DMS 273 treated with DMSO at 0.1 percent for 48 hours (cell line): Measurements from ENCODE around the gene RAMP3.
"Not testable (repeated sequence)": the region's sequence is repeated elsewhere in the genome, so short reads cannot be mapped to it uniquely, and the experiment has no call there.

ENCODE experiments used
- DNase-seq: peaks from one replicate; lab custom pipeline; 2025; lab: John Stamatoyannopoulos, UW

The RAMP3 gene

GRCh38 chr7:45196374-45196773, 38.8 kb downstream of the RAMP3 start:
- DNase-seq, result no peak

- no peak for DNase-seq
Observed at GRCh38 chr7:45197461-45197860, 39.9 kb downstream of the RAMP3 start.

- DNase-seq, result no peak
Observed at GRCh38 chr7:45198986-45199385, 41.4 kb downstream of the RAMP3 start.

- DNase-seq, result no peak
Observed at GRCh38 chr7:45199506-45199905, 41.9 kb downstream of the RAMP3 start.

- no peak for DNase-seq
Observed at GRCh38 chr7:45202625-45203024, 45.0 kb downstream of the RAMP3 start.

GRCh38 chr7:45203036-45203435, 45.4 kb downstream of the RAMP3 start:
- no peak for DNase-seq

- no peak for DNase-seq
Observed at GRCh38 chr7:45203459-45203858, 45.9 kb downstream of the RAMP3 start.

GRCh38 chr7:45203936-45204445, 46.4 kb downstream of the RAMP3 start:
- DNase-seq, result no peak

GRCh38 chr7:45206266-45206665, 48.7 kb downstream of the RAMP3 start:
- DNase-seq, result not testable (repeated sequence)

GRCh38 chr7:45209909-45210308, 52.3 kb downstream of the RAMP3 start:
- not testable (repeated sequence) for DNase-seq

- no peak for DNase-seq
Observed at GRCh38 chr7:45211066-45211465, 53.5 kb downstream of the RAMP3 start.

- no peak for DNase-seq
Observed at GRCh38 chr7:45211958-45212357, 54.4 kb downstream of the RAMP3 start.

- no peak for DNase-seq
Observed at GRCh38 chr7:45212606-45213005, 55.0 kb downstream of the RAMP3 start.

- peak; percentile 65 for DNase-seq
Observed at GRCh38 chr7:45215601-45216062, 58.0 kb downstream of the RAMP3 start.

GRCh38 chr7:45216181-45216580, 58.6 kb downstream of the RAMP3 start:
- no peak for DNase-seq

GRCh38 chr7:45216622-45217165, 59.1 kb downstream of the RAMP3 start:
- no peak for DNase-seq

GRCh38 chr7:45217358-45217757, 59.8 kb downstream of the RAMP3 start:
- no peak for DNase-seq

GRCh38 chr7:45219130-45219529, 61.5 kb downstream of the RAMP3 start:
- DNase-seq, result no peak

- DNase-seq, result no peak
Observed at GRCh38 chr7:45219801-45220435, 62.3 kb downstream of the RAMP3 start.

GRCh38 chr7:45220846-45221618, 63.4 kb downstream of the RAMP3 start:
- no peak for DNase-seq

GRCh38 chr7:45221896-45222604, 64.5 kb downstream of the RAMP3 start:
- peak; percentile 75 for DNase-seq

- no peak for DNase-seq
Observed at GRCh38 chr7:45223078-45223477, 65.5 kb downstream of the RAMP3 start.
